NCI-H1105 treated with DMSO at 0.1 percent for 48 hours (cell line): Measurements from ENCODE around the gene KIF26A.
"Not testable (repeated sequence)": the region's sequence is repeated elsewhere in the genome, so short reads cannot be mapped to it uniquely, and the experiment has no call there.

Experiments
- DNase-seq: peaks from one replicate; lab custom pipeline; 2025; lab: John Stamatoyannopoulos, UW

The KIF26A gene

GRCh38 chr14:104143521-104144452, 5.4 kb downstream of the KIF26A start:
- DNase-seq: no peak

- no peak for DNase-seq
Measured at GRCh38 chr14:104144453-104144790, 6.0 kb downstream of the KIF26A start.

GRCh38 chr14:104144911-104145825, 6.8 kb downstream of the KIF26A start:
- DNase-seq: no peak

DNA sequence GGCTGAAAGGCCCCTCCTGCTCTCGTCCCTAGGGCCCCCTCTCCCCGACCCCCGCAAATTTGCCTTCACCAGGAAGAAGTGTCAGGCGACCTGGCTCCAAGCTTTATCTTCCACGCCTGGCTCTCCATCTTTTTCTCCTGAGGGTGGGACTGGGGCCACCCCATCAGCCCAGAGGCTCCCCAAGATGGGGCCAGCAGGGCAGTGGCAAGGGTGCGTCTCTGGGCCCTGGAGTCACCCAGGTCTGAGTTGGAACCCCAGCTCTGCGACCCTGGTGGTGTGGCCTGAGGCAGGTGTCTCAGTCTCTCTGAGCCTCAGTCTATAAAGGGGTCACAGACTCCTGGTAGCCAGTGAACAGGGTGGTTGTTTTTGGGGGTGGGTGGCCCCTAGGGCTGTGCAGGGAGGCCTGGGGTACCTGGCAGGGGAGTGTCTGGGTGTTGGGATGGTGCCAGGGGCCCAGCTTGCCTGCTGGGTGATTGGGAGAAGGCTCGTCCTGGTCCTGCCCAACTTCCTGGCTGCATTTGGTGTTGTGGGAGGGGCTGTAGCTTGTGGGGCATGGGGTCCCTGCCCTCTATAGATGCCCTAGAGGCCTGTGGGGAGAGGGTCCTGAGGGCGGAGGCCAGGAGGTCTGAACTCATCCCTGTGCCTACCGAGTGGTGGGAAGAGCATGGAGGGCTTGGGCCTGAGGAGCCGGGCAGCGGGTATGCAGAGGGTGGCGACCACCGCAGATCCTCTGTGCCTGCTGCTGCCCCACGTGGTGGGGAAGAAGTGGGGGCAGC, 7.6 kb downstream of the KIF26A start:
- no peak for DNase-seq

DNA sequence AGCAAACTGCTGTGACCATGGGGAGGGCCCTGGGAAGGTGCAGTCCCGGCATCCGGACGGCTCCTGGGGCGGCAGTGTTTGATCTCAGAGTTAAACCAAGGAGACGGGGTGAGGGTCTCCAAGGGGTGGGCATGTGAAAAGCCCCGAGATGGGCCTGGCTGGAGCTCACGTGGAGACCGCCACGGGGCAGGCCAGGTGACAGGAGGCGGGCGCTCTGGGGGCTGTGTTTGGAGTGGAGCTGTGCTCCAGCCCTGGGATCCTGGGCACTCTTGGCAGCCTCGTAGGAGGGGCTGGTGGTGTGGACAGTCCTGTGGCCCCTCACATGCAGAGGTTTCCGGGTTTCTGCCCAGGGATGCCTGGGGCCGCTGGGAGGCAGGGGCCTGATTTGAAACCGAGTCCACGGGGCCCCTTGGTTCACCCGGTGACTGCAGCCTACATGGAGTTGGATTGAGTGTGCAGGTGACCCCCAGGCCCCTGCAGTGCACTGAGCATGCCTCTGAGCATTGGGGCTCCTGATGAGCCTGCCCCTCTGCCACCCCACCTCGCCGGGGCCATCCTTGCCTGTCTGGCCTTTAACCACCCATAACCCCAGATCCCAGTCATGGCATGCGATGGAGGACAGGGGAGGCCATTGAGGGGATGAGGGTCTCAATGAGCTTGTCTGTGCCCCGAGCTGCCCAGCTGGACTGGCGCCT, 8.4 kb downstream of the KIF26A start:
- no peak for DNase-seq

DNA sequence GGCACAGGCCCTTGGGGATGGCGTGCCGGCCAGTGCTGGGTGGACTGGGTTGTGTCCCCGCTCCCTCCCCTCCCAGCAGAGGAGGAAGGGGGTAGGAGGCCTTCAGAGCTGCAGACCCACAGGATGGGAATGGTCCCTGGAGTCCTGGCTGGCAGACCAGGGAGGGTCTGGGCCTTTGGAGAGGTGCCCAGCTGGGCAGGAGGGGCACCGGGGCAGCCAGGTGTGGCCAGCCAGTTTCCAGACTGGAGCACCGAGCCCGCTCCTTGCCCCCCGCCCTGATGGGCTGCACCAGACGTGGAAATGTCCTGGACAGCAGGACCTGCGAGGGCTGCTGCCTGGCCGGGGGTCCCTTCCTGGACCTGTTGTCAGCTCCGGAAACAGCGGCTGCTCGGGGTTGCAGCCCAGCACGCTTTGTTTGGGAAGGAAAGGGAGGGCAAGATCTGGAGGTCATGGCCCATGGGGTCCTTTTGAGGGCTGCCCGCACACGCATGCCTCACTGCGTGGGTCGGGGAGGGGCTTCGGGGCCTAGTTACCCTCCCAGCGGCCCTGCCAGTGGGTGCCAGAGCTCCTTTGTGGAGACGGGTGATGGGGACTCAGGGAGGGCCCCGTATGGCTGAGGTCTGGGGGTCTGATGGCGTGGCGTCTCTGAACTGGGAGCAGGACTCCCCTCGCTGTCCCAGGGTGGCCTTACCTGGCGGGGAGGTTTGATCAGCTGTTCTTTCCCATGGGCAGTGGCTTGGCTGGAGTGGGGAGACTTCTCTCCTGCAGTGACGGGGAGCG, 9.1 kb downstream of the KIF26A start:
- DNase-seq: no peak

- DNase-seq: no peak
Measured at GRCh38 chr14:104148433-104149277, 10.3 kb downstream of the KIF26A start.

DNA sequence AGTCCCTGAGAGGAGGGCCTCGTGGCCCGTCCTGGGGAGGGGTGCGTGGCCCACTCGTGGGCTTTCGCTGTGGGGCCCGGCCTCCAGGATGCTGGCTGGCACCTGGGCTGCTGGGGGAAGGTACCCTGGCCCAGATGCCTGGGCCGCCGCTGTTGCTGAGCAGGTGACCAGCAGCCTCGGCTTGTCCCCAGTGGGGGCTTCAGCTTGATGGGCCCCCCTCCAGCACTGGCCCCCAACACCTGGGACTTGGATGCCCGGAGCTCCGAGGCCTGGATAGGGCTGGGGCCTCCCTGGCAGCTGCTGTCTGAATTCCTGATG, 10.8 kb downstream of the KIF26A start:
- no peak for DNase-seq

DNA sequence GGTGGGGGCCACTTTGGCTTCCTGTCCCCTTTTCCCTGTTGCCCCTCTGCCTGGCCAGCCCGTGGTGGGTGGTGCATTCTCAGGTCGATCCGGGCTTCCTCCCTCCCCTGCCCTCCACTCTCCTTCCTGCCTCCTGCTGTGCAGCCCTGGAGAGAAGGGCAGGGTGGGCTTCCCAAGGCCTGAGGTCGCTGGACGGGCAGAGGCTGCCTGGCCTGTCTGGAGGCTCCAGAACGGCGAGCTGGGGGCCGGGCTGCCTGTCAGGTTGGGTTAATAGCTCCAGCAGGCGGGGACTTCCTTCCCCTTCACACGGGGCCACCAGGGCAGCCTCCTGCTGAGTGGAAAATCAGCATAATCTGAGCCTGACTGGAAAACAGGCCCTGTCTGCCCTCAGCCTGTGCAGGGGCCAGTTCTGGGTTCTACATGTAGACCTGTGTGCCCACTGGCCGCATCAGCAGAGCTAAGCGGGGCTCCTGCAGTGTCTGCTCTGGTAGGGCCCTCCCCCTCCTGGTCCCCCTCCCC, 11.3 kb downstream of the KIF26A start:
- DNase-seq: no peak

- DNase-seq: peak; percentile 58
Measured at GRCh38 chr14:104150136-104151025, 12.0 kb downstream of the KIF26A start.

- no peak for DNase-seq
Measured at GRCh38 chr14:104151026-104151381, 12.6 kb downstream of the KIF26A start.

DNA sequence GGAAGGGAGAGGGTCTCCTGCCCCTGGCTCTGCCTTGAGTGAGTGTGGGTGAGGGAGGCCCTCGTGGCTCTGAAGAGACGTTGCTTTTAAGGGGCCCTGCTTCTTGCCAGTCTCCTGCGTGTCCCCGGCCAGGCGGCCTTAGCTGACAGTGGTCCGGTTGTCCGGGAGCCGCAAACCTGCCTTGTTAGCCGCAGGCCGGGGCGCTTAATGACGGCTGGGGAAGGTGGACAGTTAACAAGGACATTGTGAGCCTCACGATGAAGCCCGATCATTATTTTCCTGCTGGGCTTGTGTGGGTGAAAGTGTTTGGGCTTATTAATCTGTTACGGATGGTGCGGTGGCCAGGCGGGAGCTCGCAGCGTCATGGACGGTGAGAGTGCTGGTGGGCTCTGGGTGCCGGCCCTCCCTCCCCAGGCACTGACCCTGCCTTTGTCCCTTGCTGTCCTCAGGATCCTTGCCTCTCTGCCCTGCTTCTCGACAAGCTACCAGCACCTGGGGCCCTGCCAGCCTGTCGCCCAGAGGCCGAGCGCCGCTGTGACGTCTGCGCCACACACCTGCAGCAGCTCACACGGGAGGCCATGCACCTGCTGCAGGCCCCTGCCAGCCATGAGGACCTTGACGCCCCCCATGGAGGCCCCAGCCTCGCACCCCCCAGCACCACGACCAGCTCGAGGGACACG, 13.3 kb downstream of the KIF26A start:
- no peak for DNase-seq

- no peak for DNase-seq
Measured at GRCh38 chr14:104152246-104152575, 13.8 kb downstream of the KIF26A start.

GRCh38 chr14:104152686-104153393, 14.5 kb downstream of the KIF26A start:
- DNase-seq: no peak

GRCh38 chr14:104153394-104153755, 15.0 kb downstream of the KIF26A start:
- not testable (repeated sequence) for DNase-seq

DNA sequence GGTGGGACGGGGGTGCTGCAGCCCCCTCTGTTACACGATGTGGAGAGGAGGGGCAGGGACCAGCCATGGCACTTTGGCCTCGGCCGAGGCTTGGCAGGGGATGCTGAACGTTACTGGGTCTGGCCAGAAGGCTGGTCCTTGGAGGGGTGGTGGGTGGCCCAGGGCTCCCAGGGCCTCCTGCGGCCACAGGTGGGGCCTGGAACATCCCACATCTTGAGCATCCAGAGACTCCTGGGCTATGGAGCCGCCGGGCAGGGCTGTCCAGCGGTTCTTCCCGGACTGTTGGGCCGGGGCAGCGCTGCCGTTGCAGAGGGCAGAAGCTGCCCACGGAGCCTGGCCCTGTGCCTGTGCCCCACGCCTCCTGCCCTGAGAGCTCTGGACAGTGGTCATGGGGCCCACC, 15.9 kb downstream of the KIF26A start:
- no peak for DNase-seq

DNA sequence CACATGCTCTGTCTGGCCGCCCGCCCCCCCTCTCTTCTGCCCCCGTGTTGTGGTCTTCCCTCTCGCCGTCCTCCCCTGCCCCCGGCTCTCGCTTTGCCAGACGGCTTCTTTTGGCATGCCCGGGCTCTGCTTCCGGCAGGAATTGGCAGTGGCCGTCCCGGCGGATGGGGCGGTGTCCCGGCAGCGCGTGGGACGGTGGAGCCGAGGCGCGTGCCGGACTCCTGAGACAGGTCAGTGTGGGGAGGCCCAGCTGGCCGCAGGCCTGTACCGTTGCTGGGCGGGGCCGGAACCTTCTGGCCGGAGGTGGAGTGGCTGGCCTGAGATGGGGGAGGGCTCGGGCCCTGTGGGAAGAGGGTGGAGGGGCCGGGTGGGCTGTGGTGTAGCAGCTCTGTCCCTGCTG, 17.1 kb downstream of the KIF26A start:
- no peak for DNase-seq

DNA sequence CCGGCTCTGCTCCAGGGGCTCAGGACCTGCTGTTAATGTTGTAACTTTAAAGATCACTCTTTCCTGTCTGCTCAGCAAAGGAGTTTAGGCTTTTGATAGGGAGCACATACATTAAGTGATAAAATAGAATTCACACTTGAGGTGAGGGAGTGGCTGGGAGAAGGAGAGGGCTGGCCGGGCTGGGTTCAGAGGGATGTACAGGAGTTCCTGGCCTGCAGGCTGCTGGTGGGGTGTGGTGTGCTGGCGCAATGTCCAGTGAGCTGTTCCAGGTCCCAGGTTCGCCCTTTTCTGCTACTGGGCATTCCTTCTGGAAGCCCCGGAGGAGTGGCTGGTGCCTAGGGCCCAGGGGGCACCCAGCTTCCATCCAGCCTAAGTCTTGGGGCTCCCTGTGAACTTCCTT, 17.8 kb downstream of the KIF26A start:
- DNase-seq: no peak
